HG02943 (cell line): Measurements from ENCODE around the gene ZNF598.

ENCODE experiments used
- ATAC-seq: cut with Tn5 transposase; IDR thresholded peaks from one replicate; pipeline ENCODE4 v1.9.1; 2021; ENCODE audit warnings: mild to moderate bottlenecking, low read depth, moderate library complexity; ENCODE audit not compliant: unreplicated experiment

Gene ZNF598

DNA sequence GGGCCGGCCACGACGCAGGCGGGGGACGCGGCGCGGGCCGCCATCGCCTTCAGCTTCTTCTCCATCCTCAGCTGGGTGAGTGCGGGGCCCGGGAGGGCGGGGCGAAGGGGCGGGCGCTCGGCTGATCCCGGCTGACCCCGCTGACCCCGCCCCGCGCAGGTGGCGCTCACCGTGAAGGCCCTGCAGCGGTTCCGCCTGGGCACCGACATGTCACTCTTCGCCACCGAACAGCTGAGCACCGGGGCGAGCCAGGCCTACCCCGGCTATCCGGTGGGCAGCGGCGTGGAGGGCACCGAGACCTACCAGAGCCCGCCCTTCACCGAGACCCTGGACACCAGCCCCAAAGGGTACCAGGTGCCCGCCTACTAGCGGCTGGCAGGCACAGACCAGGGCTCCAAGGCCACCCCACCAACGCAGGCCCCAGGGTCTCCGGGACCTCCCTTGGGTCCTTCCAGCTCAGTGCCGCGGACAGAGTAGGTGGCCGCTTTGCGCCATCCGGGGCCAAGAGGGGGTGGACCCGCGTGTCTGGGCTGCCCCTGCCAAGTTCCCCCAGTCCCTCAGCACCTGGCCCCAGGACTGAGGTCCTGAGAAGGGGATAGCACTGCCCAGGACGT lies 16.8 kb downstream of the ZNF598 start:
- no peak for ATAC-seq

DNA sequence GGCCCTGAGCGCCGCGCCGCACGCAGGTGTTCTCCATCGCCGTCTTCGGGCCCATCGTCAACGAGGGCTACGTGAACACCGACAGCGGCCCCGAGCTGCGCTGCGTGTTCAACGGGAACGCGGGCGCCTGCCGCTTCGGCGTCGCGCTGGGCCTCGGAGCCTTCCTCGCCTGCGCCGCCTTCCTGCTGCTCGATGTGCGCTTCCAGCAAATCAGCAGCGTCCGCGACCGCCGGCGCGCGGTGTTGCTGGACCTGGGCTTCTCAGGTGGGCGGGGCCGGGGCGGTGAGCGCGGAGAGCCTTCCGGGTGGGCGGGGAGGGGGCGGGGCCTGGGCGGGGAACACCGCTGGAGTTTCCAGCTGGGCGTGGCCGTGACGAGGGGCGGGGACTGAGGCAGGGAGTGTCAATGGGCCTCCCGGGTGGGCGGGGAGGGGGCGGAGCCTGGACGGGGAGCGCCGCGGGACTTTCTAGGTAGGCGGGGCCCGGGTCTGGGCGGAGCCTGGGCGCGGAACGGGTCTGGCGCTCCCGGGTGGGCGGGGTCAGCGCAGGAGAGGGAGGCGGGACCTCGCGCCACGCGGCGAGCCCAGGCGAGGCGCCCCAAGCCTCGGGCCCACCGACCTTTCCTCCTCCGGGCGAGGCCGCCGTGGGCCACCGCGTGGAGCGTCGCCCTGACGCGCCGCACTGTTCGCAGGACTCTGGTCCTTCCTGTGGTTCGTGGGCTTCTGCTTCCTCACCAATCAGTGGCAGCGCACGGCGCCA lies 17.5 kb downstream of the ZNF598 start:
- peak; percentile 41 for ATAC-seq

DNA sequence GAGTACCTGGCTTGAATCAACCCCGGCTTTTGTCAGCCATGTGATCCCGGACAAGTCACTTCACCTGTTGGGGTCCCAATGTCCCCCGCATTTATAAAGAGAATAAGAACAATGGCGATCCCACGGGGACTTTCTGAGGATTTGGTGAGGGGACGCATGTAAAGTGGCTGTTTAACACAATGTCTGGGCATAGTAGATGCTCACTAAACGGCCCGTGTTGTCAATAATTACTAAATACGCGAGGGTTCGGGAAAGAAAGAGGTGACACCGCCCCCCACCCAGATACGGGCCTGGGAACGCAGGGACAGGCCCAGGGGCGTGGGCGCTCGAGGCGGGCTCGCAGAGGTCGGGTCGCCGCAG lies 18.1 kb downstream of the ZNF598 start:
- no peak for ATAC-seq

DNA sequence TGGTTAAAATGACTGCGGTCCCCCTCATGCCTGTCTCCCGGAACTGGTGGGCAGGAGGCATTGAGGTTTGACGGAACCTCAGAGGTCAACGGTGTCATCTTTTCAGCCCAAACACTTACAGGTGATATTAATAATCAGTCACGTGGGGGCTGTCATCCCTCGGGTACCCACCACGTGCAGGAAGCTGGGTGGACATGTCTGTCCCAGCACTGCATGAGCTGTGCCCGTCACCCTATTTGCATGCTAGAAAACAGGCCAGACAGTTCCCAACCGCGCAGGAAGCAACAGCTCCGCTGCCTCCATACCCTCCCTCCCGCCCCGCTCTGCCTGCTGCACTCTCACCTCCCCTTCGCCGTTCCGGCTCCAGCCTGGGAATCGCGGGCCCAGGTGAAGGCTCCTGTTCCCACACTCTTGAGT lies 18.5 kb downstream of the ZNF598 start:
- ATAC-seq, result peak; percentile 45

DNA sequence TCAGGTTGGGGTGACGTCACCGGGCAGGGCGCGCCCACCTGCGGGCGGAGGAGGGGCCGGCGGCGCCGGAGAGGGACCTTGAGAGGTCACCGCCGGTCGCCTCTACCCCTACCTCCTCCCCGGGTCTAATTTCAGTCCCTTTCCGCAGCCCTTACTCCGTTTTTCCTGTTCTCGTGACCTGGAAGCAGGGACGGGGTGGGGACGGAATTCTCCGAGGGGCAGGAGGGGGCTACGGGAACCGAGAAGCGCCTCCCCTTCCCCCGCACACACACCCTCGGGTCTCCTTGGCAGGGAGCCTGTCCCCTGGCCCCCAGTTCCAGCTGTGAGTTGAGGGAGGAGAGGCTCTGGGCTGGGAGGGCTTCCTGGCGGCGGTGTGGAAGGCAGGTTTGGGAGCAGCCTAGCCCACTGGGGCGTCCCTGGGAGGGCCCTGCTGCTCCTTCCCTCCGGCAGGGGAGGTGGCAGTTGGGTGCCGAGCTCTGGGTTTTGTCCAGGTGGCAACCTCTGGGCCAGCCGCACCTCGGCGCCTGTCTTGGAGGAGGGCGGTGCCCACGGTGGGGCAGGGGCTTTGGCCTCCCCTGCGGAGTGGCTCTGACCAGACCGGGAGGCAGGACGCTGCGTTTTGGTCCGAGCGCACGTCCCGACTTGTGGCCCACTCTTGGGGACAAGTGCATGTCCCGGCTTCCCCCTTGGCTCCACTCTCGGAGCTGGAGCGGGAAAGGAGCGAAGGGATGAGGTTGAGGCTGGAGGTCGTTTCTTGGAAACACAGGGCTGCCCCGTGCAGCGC lies 19.1 kb downstream of the ZNF598 start:
- no peak for ATAC-seq

DNA sequence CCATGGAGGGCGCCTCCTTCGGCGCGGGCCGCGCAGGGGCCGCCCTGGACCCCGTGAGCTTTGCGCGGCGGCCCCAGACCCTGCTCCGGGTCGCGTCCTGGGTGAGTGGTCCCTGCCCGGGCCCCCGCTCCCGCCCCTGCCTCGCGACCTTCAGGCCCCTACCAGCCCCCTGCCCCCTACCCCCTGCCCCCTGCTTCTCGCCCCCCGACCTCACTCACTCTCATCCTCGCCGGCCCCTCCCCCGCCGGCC lies 19.6 kb downstream of the ZNF598 start:
- ATAC-seq, result no peak

DNA sequence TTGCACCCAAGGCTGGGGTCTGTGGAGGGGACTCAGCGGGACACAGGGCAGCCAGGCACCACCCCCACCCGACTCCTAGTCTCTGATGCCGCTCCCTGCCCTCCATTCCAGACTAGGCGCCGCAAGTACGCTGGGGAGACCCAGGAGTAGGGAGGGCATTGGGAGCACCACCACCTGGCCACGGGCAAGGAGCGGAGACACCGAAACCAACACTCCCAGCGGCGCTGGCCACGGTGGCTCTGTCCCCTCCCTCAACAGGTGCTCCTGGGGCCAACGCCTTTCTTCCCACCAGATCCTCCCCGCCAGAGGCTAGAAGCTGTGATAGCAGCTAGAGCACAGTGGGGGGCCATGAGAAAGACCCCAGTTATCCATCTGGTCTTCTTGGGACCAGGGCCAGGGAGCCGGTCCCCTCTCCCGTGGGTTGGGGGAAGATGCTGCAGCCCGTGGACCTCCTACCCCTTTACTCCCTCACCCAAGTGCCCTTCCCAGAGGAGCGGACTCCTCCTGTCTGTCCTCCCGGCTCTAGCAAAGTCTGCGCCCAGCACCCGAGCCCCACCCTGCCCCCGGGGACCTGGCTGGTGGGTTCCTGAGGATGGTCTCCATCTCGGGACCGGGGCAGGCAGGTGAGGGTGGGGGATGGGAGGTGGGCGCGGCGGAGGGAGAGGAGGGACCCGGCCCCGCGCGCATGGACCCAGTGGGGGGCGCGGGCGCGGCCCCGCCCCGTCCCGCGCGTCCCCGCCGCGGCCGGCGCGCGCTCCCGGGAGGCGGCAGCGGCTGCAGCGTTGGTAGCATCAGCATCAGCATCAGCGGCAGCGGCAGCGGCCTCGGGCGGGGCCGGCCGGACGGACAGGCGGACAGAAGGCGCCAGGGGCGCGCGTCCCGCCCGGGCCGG lies 20.2 kb downstream of the ZNF598 start, which contains the start of gene SYNGR3:
TSS of gene SYNGR3 (plus strand) at position 762 of the 892 bp plus-strand sequence. CDS start 133 bp downstream, outside the sequence.
- ATAC-seq, result no peak

DNA sequence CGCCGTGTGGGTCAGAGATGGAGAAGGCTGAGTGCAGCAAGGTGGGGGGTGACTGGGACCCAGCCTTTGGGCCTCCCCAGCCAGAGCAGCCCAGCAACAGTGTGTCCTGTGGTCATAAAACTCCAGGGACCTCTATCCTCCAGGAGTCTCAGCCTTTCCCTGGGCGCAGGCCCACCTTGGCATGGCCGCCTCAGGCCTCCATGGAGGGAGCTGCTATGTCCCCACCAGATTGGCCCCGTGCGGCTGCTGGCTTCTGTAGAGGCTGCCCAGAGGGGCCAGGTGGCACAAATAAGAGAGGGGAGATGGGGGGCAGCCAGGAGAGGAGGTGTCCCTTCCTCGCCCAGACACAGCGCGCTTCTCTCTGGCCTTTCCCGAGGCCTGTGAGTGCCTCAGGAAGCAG lies 22.4 kb downstream of the ZNF598 start:
- no peak for ATAC-seq

DNA sequence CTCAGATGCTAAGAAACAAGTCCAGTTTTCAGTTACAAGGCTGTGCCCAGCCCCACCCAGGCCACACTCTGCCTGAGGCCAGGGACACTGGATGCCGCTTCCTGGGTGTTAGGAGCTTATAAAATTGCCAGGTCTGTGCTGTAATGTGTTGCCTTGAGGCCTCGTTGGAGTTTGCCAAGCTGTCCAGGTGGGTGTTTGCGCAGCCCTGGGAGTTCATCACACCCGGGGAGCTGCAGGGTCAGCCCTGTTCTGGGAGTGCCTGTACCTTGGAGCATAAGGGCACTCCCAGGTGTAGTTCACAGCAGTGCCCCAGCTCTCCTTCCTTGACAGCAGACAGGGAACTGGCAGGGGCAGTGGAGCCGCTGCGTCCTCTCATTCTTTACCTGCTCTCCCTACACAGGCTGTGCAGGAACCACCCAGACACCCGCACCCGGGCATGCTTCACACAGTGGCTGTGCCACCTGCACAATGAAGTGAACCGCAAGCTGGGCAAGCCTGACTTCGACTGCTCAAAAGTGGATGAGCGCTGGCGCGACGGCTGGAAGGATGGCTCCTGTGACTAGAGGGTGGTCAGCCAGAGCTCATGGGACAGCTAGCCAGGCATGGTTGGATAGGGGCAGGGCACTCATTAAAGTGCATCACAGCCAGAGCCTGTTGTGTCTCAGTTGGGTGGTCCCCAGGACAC lies 24.0 kb downstream of the ZNF598 start:
- no peak for ATAC-seq

DNA sequence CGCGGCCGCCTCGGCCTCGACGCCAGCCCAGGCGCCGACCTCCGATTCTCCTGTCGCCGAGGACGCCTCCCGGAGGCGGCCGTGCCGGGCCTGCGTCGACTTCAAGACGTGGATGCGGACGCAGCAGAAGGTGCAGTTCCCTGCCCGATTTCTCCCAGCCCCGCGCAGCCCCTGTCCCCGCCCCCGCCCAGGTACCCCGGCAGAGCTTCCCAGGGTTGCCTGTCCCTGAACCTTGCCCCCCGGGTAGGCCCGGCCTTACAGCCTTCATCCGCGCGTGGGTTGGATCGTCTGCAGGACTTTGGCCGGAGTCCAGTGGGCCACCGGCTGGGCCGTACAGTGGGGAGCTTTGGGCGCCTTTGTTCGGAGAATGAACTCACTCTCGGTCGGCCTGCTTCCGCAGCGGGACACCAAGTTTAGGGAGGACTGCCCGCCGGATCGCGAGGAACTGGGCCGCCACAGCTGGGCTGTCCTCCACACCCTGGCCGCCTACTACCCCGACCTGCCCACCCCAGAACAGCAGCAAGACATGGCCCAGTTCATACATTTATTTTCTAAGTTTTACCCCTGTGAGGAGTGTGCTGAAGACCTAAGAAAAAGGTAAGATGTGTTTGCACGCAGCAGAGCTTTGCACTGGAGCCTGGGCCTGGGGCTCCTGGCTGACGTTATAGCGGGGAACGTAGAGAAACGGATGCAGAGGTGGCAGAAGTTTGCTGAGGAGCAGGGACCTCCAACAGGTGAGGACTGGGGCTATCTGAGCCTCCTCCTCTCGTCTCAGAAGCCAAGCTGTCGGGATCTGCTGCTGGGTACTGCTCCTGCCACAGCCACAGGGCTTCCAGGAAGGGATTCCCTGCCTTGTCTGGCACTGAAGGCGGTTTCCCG lies 25.0 kb downstream of the ZNF598 start:
- no peak for ATAC-seq

DNA sequence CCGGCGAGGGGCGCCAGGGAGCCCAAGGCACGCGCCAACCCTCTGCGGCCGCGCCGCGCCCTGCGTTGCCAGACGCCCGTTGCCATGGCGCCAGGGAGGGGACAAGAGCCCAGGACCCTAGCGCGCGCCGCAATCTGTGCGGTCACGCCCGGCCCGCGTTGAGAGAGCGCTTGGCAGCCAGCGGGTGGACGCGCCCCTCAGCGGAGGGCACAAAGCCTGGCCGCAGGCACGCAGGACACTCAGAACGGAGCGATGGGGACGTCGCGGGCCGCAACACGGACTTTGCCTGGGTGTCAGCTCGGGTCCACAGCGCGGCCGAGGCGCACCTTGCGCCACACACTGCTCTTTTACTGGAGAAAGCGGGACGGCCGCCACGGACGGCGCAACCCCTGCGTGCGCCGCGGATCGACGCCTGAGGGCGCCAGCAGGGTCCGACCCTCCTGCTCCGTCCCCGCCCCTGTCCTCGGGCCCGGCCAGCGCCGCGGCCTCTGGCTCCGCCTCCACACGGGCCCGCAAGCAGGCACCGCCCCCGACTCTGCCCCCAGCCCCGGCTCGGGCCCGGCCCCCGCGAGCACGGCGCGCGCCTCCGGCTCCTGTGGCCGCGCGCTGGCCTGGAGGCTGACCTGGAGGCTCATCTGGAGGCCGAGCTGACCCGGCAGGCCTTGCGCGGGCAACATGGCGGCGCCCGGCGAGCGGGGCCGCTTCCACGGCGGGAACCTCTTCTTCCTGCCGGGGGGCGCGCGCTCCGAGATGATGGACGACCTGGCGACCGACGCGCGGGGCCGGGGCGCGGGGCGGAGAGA lies 25.9 kb downstream of the ZNF598 start, which contains the start of gene GFER:
TSS of gene GFER (plus strand) at position 650 of the 803 bp plus-strand sequence. CDS start at position 676, 26 bp downstream.
- peak; percentile 61 for ATAC-seq

DNA sequence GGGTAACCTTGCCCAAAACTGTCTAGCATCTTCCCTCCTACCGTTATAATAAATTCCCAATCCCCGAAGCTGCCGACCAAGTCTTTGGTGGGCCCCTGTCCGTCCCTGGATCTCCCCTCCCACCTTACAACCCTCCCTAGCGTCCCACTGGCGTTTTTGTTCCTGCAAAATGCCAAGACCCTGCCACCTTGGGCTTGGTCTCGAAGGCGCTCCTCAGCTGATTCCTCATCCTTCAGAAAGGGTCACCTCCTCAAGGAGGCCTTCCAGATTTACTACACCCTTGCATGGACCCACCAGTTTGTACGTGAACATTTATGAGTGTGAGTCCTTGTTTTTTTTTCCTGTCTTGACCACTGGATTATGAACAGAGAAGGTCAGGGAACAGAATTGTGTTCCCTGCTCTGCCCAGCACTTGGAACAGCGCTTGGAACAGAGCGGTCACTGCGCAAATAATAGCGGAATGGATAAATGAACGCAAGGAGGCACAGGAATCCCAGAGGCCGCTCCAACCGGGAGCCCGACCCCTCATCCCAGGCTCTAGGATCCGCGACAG lies 26.6 kb downstream of the ZNF598 start:
- no peak for ATAC-seq

DNA sequence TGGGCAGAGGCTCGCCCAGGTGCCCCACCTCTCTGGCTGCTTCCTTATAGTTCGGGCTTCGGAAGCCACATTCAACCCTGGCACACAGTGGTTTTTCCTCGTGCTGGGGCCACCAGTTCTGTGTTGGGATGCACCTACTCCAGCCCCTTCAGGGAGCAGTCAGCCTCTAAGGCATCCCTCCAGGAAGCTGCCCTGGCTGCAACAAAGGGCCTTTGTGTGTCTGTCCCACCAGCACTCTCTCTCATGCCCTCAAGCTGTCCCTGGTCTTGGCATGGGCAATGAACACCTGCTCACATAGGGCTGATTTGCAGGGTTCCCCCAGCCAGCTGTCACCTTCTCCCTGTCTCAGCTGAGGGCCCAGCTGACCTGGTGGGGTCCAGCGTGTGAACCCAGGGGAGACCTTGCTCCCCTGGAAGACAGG lies 27.6 kb downstream of the ZNF598 start:
- no peak for ATAC-seq

DNA sequence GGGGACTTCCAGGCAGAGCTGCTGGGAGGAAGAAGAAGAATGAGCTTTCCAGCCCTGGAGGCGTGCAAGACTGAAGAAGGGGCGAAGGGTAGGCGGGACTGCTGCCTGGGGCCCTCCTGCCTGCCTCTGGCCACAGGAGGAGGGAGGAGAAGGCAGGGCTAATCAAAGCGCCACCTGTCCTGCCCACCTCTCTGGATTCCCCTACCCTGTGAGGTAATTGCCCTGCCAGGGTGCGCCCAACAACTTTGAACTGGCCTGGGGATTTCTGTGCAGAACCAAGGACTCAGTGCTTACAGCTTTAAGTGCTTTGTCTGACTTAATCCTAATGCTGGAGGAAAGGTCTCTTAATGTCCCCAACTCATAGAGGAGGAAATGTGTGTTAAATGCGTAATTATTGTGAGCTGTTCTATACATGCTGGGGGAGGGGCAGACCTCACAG lies 28.2 kb downstream of the ZNF598 start, which contains the start of gene NOXO1:
TSS of gene NOXO1 (minus strand) at position 72 of the 439 bp plus-strand sequence. CDS start 290 bp downstream, outside the sequence.
- ATAC-seq, result no peak

DNA sequence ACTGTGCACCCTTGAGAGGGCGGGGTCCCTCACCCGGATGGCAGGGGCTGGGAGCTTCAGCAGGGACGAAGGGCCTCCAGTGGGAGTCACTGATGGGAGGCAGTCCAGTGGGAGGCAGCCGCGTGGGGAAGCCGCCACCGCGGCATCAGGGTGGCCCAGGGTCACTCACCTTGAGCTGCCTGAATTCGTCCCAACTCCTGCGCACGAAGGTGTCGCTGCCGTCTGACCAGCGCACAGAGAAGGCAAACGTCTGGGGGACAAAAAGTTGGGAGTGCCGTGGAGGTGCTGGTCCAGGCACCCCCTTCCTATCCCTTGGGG lies 28.9 kb downstream of the ZNF598 start:
- ATAC-seq, result no peak

DNA sequence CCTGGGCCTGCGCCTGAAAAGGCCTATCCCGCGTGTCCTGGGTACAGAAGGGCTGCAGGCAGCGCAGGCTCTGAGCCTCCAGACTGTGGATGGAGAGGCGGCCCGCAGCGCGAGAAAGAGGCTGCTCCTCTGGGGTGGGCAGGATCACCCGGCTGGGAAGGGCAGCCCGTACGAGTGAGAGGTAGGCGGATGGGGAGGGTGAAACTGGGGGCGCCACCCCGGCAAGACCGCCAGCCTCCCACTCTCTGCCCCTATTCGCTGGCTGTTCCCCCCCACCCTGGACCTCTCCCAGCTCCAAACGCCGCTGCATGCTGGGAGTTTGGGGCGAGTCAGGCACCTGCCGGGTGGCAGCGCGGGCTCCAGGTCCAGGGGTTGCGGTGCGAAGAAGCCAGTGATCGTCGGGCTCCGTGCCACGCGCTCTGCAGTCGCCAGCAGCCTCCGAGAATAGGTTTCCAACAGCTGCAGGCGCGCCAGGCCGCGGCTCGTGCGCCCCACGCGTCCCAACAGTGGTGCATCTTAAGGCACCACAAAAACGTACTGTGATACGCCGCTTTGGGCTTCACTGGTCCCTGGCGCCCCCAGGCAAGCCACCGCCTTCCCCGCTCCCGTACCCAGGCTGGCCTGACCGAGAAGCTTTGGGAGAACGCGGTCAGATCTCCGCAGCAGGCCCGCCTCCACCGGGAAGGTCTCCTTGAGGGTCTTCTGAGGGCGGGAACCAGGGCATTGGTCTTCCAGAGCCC lies 29.4 kb downstream of the ZNF598 start:
- no peak for ATAC-seq
